ENCODE data around the gene ZNF277. TPM values are rescaled to one million over a fixed set of nuclear protein-coding genes. Genes with fewer than 3 reads are reported as not detected.

Gene ZNF277
- total RNA-seq, 4 donors from 2014 or later = 28.4 to 45.4 (median 36.5) TPM

GRCh38 chr7:112168915-112169314 is 37.6 kb upstream of the ZNF277 start:
- Histone ChIP-seq H3K9me3 (no peaks in the 10 kb centered on the region), H3K36me3 (no peaks in the 10 kb centered on the region), H3K4me1 (no peaks in the 10 kb centered on the region), H3K4me3 (replicated peaks in 1 of 3) (no peak overlapping the region), H3K27me3 (no peaks in the 10 kb centered on the region), H3K27ac (no peak overlapping the region)
- DNase-seq = no peak
- TF ChIP-seq, protein P1, sequence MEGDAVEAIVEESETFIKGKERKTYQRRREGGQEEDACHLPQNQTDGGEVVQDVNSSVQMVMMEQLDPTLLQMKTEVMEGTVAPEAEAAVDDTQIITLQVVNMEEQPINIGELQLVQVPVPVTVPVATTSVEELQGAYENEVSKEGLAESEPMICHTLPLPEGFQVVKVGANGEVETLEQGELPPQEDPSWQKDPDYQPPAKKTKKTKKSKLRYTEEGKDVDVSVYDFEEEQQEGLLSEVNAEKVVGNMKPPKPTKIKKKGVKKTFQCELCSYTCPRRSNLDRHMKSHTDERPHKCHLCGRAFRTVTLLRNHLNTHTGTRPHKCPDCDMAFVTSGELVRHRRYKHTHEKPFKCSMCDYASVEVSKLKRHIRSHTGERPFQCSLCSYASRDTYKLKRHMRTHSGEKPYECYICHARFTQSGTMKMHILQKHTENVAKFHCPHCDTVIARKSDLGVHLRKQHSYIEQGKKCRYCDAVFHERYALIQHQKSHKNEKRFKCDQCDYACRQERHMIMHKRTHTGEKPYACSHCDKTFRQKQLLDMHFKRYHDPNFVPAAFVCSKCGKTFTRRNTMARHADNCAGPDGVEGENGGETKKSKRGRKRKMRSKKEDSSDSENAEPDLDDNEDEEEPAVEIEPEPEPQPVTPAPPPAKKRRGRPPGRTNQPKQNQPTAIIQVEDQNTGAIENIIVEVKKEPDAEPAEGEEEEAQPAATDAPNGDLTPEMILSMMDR (IDR thresholded peaks at IDR 0.05) = no peak
- TF ChIP-seq POLR2A (IDR thresholded peaks at IDR 0.05) = no peak
- intact Hi-C loops (cut with DNase I) = no loop called here
- WGBS, 2 donors = 88 to 96% methylated on average over 2 of the region's 2 CpGs

- intact Hi-C loops (cut with DNase I) = no loop called here
- DNase-seq = no peak
- TF ChIP-seq POLR2A (IDR thresholded peaks at IDR 0.05) = no peak
- TF ChIP-seq, protein P1 (IDR thresholded peaks at IDR 0.05) = no peak
- H3K36me3 ChIP-seq = no peaks in the 10 kb centered on the region
- 94 to 96% methylated on average over 1 of the region's 1 CpG for WGBS, 2 donors
- no peak overlapping the region for H3K27ac ChIP-seq
- H3K4me3 ChIP-seq (replicated peaks in 1 of 3) = no peak overlapping the region
- H3K27me3 ChIP-seq = no peaks in the 10 kb centered on the region
- H3K9me3 ChIP-seq = no peaks in the 10 kb centered on the region
- no peaks in the 10 kb centered on the region for H3K4me1 ChIP-seq
Observed at GRCh38 chr7:112171673-112172072, 34.8 kb upstream of the ZNF277 start.

- intact Hi-C loops (cut with DNase I) = no loop called here
- H3K9me3 ChIP-seq = no peaks in the 10 kb centered on the region
- H3K4me3 ChIP-seq (replicated peaks in 1 of 3) = no peak overlapping the region
- H3K27me3 ChIP-seq = no peaks in the 10 kb centered on the region
- H3K27ac ChIP-seq = peak overlapping the region in 1 of 3 donors; percentile 7
- no peak for TF ChIP-seq POLR2A (IDR thresholded peaks at IDR 0.05)
- TF ChIP-seq, protein P1 (IDR thresholded peaks at IDR 0.05) = no peak
- no peaks in the 10 kb centered on the region for H3K36me3 ChIP-seq
- H3K4me1 ChIP-seq = no peaks in the 10 kb centered on the region
- WGBS, 2 donors = 69 to 72% methylated on average over 8 of the region's 8 CpGs
- no peak for DNase-seq
Observed at GRCh38 chr7:112172870-112173567, 33.5 kb upstream of the ZNF277 start.

DNA sequence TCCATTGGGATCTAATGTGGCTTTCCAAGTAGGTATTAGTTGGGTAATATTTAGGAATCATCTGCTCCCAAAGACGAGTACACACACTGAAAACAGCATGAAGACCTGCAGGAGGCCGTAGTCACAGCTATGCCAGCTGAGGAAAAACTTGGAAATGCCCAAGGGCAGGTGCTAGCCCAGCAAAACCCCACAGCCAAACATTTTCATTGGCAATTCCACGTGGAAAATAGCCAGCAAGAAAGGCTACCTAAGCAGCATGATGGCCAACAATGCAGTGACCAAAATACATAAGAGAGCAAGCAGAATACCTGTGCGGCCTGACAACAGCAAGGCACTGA is 33.0 kb upstream of the ZNF277 start:
- Histone ChIP-seq H3K4me3 (replicated peaks in 1 of 3) (no peak overlapping the region), H3K4me1 (no peaks in the 10 kb centered on the region), H3K9me3 (no peaks in the 10 kb centered on the region), H3K27me3 (no peaks in the 10 kb centered on the region), H3K27ac (no peak overlapping the region), H3K36me3 (no peaks in the 10 kb centered on the region)
- intact Hi-C loops (cut with DNase I) = no loop called here
- TF ChIP-seq, protein P1 (IDR thresholded peaks at IDR 0.05) = no peak
- no peak for TF ChIP-seq POLR2A (IDR thresholded peaks at IDR 0.05)
- WGBS, 2 donors = 78 to 89% methylated on average over 4 of the region's 4 CpGs
- DNase-seq = no peak

DNA sequence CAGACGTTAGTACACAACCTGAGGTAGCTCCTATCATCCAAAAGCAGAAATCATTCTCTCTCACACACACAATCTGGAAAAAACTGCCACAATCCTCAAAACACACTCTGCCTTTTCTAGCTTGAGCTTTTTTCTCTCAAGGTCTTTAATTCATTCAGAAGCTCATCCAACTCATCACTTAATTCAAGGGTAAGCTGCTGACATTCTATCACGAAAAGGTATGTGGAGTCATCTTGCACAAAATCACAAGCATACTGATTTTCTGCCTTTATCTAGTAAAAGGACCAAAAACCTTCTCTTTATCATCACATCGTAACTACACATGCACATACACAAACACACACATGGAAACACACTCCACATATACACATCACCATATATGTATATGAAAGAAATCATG is 32.3 kb upstream of the ZNF277 start:
- Histone ChIP-seq H3K4me1 (no peaks in the 10 kb centered on the region), H3K27ac (no peak overlapping the region), H3K27me3 (no peaks in the 10 kb centered on the region), H3K36me3 (no peaks in the 10 kb centered on the region), H3K4me3 (replicated peaks in 1 of 3) (no peak overlapping the region), H3K9me3 (no peaks in the 10 kb centered on the region)
- WGBS, 2 donors = 95 to 96% methylated on average over 3 of the region's 3 CpGs
- TF ChIP-seq POLR2A (IDR thresholded peaks at IDR 0.05) = no peak
- TF ChIP-seq, protein P1 (IDR thresholded peaks at IDR 0.05) = no peak
- intact Hi-C loops (cut with DNase I) = no loop called here
- no peak for DNase-seq
